ENCODE data around the gene FAM9C.
"Not testable (repeated sequence)": the region's sequence is repeated elsewhere in the genome, so short reads cannot be mapped to it uniquely, and the experiment has no call there.

FAM9C gene

DNA sequence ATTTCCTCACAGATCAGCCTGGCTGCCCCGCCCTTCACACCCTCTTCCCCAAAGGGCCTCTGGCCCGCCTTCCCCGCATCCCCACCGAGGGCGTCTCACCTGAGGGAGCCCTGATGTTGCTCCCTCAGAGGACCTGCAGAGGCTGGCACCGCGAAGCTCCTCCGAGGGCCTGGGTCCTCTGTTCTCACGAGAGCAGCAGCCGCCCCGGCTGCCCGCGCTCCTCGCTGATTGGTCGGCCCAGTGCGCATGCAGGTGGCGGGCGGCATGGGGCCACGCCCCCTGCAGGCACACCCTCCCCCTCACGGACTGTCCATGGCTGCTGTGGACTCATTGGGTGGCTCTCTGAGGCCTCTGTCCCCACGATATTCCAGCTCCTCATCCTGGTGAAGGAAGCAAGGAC is at the start of gene FAM9C:
Gene FAM9C, minus strand, starts transcription at position 180 of the 400 bp plus-strand sequence. CDS start 831 bp downstream, outside the sequence.
- DNase-seq = no peak

GRCh38 chrX:13093529-13094140 is 49.2 kb upstream of the FAM9C start:
- no peak for DNase-seq

DNA sequence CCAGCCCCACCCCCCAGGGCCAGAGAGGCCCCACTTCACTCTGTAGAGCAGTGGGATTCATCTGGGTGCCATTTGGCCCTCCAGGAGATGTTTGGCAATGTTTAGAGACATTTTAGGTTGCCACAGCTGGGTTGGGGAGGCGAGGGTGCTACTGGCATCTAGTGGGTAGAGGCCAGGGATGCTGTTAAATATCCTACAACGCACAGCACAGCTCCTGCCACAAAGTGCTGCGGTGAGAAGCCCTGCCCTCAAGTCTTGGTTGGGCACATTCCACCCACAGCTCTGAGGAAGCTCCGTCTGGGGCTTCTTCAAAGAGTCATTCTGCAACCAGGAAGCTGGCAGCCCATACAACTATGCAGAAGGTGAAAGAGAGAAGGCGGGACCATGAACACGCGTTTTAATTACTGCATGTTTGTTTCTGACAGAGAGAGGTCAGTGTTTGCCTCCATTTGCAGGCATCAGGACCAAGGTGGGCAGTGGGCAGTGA is 48.1 kb upstream of the FAM9C start:
- DNase-seq = no peak

GRCh38 chrX:13091111-13091765 is 46.8 kb upstream of the FAM9C start:
- DNase-seq = no peak

DNA sequence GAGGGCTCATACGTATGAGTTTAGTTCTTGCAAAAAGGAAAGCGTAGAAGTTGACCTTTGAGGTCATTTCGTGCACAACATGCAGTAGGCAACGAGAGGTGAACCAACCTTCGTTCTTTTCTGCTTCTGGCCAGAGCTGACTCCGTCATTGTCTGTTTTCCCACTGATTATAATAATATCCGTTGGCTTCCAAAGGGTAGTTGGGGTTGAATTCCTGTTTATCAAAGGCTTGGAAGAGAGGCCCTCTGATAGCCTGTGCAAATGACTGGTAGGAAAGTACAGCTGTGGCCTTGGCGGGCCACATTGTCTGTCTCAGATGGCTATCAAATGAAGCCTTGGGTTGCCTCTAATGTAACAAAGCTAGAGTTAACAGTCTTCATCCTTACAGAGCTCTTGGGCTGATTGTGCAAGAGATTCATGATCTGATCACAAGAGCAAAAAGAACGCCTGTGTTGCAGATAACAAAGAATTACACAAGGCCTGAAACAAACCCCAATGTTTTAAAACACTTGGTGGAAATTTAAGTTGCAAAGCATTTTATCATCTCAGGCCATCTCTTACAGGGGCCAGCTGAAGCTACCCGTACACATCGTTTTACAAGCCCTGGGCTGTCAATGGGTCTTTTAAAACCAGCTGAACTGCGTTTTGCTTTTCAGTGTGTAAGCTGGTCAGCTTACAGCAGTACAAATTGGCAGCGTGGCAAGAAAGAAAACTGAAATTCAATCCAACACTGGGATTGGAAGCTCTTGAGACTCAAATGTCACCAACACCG is 46.1 kb upstream of the FAM9C start:
- no peak for DNase-seq

DNA sequence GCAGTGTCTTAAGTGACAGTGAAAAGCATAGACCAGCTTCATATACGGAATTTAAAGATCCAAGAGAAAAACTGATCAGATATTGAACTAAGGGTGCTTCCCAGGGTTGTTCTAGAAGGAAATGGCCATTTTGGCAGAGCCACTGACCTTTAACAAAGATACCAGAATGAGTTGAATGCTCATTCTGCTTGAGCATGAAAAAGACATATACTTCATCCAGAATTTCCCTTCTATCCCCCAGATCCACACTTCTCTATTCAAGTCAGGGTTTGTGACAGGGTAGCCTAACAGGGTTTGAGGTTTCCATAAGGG is 45.6 kb upstream of the FAM9C start:
- no peak for DNase-seq

GRCh38 chrX:13088156-13088487 is 43.7 kb upstream of the FAM9C start:
- no peak for DNase-seq

DNA sequence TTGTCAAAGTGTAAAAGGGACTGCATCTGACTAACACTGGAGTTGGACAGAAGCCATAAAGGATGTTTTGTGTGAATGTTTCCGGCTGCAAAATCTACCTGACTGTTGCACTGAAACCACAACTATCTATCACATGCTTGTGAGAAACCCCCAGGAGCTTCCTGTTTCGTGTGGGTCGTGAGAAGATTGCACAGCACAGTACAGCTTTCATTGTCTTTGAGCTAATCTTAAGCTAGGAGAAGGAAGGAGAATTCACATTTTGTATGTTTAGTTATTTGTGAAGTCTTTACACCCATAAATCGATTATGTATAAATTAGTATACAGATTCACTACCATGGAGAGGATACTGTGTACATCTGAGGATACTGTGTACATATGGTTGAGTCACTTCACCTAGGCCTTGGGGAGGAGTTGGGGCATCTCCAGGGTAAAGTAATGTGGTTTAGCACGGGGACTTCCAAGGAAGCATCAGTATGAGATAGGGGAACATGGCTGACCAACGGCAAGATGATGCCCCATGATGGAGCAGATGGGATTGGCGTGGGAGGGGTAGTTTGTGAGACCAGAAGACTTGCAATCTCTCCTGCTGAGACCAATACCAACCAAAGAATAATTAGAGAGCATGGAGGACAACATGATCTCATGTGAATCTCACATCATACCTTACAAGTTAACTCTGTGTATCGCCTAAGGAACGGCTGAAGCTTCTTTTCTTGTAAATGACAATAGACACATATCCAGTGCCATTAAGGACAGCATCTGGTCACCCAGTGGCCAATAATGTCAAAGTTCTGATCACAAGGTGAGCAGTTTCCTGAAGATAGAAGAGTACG is 43.1 kb upstream of the FAM9C start:
- no peak for DNase-seq

DNA sequence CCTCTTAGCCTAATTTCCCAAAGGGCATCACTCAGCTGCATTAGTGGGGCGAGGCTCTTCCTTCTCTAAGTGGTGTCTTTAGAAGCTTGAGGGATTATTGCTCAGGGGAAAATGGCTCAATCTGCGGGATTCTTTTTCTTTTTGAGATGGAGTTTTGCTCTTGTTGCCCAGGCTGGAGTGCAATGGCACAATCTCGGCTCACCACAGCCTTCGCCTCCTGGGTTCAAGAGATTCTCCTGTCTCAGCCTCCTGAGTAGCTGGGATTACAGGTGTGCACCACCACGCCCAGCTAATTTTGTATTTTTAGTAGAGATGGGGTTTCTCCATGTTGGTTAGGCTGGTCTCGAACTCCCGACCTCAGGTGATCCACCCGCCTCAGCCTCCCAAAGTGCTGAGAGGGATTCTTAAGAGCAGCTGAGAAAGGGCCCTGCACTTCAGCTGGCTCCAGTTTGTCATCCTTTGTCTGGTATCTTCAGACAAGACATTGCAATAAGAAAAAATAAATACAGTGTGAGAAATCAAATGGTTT is 42.4 kb upstream of the FAM9C start:
- DNase-seq = not testable (repeated sequence)

DNA sequence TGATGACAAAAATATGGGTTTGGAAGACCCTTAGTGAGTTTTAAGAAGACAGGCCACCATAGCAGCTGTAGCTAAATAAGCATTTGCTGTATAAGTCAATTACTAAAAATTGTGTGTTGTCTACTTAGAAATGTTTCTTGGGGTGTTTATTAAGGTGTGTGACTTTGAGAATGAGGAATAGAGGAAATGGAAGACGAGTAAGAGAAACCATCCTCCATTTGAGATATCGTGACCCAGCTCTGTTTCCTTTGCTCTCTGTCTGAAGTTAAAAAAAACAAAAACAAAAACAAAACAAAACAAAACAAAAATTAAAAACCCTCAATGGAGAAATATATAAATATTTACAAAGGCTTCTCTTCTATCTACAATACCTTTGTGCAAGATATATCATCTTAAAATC is 41.7 kb upstream of the FAM9C start:
- DNase-seq = no peak

GRCh38 chrX:13085526-13085925 is 41.1 kb upstream of the FAM9C start:
- DNase-seq = no peak

DNA sequence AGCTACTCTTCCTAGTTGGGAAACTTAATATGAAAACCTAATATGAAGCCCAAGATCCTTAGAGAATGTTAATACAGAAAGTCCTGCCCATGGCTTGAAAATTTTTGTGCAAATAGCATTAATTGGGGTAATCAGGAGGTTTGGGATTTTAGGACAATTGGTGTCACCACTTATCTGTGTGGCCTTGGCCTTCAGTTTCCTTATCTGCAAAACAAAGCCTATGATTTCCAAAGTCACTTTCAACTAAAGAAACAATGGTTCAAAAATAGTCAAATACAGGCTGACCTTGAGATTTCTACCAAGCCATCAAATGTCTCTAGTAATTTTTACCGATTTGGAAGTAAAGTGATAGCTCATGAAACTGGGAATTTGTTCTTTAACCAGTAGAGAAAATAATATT is 40.2 kb upstream of the FAM9C start:
- DNase-seq = no peak

GRCh38 chrX:13083755-13084326 is 39.4 kb upstream of the FAM9C start:
- not testable (repeated sequence) for DNase-seq

DNA sequence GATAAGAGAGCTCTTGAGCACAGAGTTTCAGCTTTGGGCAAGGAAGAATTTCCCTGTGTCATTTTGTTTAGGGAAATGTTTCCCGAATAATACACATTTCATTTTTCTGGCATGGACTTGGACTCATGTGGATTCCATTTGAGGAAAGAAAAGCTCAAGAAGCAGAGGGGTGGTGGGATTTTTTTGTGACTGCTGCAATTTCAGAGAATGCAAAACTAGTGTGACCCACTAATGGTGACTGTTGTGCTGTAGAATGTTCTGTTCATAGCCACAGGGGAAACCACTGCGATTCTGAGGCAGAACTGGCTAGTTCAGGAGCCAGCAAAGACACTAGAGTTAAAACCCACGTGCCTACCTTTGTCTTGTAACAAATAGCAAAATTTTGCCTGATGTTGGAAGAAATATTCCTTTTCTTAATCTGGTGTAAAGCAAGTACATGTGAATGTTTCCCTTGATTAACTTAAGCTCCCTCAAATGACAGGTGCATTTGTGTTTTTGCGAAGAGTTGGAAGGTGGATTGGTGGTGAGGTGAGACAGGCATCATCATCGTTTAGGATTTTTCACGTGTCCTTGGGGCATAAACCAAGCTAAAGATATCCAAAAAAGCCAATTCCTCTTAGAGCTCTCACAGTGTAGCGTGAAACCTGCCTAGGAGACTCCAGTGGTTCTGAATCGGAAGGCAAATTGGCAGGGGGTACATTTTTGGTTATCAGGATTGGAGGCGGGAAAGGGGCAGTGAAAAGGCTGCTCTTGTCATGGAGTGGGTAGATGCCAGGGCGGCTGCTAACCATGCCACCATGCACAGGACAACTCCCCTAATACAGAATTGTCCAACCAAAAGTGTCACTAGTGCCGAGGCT is 38.0 kb upstream of the FAM9C start:
- no peak for DNase-seq

GRCh38 chrX:13081395-13082205 is 37.2 kb upstream of the FAM9C start:
- no peak for DNase-seq

DNA sequence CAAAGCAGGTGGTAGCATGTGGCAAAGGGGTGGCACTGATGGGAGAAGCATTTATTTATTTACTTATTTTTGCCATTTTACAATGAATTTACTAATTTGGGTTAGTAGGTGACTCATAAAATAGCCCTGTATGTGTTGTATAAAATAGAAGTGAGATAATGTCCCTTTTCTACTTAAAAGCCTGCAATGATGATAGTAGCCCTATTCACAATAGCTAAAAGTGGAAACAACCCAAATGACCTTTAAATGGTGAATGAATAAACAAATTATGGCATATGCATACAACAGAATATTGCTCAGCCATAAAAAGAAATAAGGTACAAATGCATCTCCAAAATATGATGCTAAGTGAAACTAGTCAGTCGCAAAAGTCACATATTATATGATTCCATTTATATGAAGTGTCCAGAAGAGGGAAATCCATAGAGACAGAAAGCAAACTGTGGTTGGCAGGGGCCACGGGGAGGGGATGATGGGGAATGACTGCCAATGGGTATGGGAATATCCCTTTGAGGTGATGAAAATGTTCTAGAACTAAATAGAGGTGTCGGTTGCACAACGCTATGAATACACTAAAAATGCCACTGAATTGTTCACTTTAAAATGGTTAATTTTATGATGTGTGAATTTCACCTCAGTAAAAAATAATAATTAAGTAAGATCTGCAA is 35.8 kb upstream of the FAM9C start:
- no peak for DNase-seq

GRCh38 chrX:13078739-13079444 is 34.5 kb upstream of the FAM9C start:
- DNase-seq = peak; percentile 83

DNA sequence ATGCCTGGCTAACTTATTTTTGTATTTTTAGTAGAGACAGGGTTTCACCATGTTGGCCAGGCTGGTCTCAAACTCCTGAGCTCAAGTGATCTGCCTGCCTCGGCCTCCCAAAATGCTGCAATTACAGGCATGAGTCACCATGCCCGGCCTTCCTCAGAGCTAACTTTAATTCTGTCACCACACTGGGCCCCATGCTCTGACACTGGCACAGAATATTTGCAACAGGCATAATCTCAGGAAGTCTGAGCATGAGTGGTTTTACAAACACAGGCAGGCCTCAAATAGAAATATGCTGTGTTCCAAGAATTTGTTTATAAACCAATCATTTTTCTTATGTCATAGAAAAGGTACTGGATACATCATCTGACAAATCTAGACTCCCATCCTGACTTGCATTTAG is 32.7 kb upstream of the FAM9C start:
- no peak for DNase-seq

- no peak for DNase-seq
These were observed 31.9 kb upstream of the FAM9C start for GRCh38 chrX:13076176-13076961.
